NCI-H446 (cell line): ENCODE data around the gene ARFGAP1.

Source experiments
- DNase-seq, 2 experiments: peaks; one replicate each; lab custom pipeline; 2025; lab: John Stamatoyannopoulos, UW

The ARFGAP1 gene

DNA sequence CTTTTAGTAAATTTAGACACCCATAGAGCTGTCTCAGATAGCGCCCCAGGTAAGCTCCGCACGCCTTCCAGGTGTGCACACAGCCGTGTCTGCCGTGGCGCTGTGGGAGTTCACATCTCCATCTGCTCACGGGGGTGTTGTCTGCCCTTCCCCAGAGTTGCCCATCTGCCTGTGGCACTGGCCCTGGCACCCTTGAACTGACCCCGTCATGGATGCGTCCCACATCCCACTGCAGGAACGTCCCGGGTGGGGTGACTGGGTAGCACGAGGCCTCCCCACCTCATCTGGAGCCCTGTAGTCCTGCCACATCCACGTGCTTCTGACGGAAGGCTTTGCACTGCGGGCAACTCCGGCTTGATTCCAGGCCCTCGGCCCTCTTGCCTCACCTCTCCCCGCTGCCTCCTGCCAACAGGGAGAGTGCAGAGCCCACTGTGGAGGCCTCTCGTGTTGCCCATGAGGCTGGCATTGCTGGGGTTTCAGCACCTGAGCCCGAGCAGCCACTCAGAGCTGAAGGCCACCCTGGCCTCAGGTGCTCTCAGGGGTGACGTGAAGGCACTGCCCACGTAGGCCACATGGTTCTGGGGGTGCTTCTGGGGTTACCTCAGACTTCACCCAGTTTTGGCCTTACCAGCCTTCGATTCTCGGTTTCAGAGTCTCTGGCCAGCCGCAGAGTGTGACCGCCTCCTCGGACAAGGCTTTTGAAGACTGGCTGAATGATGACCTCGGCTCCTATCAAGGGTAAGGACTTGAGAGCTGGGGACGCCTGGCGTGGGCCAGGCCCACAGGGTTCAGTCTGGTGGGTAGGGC, 5.1 kb downstream of the ARFGAP1 start:
- no peak for DNase-seq

GRCh38 chr20:63278661-63279060, 6.0 kb downstream of the ARFGAP1 start:
- DNase-seq = no peak

DNA sequence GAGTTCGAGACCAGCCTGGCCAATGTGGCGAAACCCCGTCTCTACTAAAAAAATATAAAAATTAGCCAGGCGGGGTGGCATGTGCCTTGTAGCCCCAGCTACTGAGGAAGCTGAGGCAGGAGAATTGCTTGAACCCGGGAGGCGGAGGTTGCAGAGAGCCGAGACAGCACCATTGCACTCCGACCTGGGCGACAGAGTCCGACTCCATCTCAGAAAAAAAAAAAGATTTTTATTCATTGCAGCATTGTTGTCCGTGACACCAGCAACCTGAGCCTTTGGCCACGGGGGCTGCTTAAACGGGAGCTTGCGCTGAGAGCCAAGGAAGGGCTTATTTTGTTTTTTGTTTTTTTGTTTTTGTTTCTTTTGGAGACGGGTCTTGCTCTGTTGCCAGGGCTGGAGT, 7.3 kb downstream of the ARFGAP1 start:
- DNase-seq = no peak

DNA sequence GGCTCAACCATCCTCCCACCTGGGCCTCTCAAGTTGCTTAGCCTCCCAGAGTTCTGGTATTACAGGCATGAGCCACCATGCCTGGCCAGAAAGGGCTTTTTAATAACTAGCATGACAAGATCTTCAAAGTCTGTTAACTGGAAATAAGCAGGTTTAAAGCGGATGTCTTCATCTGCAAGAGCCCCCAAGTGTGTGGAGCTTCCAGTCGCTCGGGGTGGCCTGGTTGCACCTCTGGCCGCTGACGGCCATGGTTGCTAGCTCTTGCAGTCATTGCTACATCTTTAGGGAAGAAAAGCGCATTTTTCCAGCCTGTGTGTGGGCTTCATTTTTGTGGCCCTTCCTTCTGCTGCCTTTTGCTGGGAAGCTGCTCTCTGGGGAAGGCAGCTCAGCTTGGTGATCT, 7.8 kb downstream of the ARFGAP1 start:
- no peak for DNase-seq

DNA sequence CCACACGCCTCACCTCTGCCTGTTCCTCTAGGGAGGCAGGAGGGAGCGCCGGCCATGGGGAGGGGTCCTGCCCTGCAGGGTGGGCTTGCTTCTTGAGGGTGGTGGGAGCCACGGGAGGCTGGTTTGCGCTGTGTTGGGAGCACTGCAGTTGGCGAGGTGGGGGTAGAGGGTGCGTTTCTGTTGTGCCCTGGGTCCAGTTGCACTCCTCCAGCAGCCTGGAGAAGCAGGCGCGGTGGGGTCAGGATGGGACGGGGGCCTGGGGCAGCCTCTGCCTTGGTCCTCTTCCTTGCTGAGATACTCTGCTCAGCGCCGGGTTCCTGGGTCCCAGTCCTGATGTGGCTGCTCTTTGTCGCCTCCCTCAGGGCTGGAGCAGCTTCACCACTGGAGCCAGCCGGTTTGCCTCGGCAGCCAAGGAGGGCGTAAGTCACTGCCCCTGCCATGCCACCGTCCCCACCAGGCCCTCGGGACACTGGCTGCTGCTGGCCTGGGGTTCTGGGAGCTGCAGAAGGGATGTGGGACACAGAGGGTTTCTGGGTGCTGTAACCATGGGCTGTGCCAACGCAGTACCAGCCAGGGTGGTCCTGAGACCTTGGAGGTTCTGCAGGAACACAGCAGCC, 8.4 kb downstream of the ARFGAP1 start:
- DNase-seq = no peak

DNA sequence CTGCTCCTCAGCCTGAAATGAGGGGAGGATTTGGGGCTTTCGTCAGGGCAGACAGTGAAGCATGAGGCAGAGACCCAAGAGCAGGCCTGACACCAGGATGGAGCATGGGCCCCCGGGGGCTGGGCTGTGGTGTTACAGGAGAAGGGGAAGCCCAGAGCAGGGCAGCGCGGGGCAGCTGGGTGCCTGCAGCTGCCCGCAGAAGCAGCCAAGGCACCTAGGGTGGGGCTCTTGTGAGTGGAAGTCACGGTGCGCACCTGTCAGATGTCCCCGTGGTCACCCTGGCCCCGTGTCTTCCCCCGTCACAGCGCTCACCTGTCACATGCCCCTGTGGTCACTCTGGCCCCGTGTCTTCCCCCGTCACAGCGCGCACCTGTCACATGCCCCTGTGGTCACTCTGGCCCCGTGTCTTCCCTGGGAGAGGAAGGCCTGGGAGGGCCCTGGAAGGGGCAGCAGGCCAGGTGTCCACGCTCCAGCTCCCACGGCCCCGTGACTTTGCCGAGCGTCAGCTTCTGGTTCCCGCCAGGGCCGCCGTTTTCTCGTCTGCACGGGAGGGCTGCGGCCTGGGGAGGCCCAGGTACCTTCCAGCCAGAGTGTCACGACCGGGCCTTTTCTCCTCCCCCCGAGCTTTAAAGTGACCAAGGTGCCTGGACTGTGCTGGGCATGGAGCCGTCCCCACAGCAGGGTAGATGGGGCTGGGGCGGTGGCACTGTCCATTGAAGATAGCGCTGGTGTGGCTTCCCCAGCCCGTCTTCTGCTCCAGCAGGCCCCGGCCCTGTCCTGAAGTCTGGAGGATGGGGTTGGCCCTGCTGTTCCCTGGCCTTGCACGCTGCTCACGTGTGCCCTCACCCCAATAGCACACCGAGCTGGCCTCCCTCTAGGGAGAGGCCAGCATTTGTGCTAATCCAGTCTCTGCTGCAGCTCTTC, 9.4 kb downstream of the ARFGAP1 start:
- no peak for DNase-seq

DNA sequence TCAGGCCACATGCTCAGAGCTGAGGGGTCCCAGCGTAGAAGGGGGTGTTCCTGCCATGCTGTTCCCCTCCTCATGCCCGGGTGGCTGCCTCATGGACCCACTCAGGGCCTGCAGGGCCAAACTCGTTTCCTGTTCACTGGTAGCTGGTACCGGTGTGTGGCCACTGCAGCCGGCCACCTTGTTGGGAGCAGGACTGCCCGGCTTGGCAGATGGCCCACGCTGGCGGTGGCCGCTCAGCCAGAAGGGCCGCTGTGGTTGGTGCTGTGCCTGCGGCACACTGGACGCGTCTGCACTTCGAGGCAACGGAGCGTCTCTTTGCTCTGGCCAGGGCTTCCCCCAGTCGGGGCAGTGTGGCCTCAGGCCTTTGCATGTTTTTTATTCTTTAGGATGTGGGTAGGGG, 10.3 kb downstream of the ARFGAP1 start:
- no peak for DNase-seq

- DNase-seq = no peak
These were observed 10.9 kb downstream of the ARFGAP1 start for GRCh38 chr20:63283397-63284082.

- DNase-seq = no peak
These were observed 11.4 kb downstream of the ARFGAP1 start for GRCh38 chr20:63284083-63284440.

DNA sequence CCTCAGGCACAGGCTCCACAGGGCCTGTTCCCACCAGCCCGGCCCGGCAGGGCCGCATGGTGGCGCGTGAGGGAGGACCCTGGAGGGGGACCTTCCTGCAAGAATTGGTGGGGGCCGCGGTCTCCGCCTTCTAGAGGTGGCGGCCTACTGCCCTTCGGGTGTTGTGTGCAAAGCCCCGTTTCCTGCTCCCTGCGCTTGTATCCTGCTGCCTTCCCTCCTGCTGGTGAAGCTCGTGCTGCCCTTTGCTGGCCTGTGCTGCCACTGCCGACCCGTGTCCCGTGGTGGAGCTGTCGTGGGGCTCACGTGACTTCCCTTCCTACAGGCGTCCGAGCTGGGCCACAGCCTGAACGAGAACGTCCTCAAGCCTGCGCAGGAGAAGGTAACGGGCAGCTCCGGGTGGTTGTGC, 11.9 kb downstream of the ARFGAP1 start:
- no peak for DNase-seq

DNA sequence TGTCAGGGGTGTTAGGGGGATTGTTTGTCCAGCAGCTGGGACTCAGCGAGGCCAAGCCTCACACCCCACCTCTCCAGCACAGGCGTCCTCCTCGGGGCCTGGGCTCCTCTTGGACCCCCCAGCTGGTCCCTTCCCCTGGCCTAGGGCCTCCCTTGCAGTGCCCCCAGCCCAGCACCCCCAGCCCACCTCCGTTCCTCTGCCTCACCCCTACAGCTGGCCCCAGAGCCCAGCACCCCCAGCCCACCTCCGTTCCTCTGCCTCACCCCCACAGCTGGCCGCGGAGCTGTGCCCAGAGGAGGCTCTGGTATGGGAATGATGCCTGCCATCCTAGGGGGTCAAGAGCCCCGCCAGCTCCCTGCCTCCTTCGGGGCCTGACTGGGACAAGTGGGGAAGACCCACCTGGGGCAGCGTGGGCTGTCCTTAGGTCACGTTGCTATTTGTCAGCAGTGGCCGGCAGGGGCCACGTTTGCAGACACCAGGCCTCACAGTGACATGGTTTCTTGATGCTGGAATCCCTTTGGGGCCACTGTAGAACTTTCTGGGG, 12.4 kb downstream of the ARFGAP1 start:
- DNase-seq = no peak

GRCh38 chr20:63285636-63286615, 13.3 kb downstream of the ARFGAP1 start:
- no peak for DNase-seq

- DNase-seq = no peak
These were observed 14.4 kb downstream of the ARFGAP1 start for GRCh38 chr20:63286781-63287696.

GRCh38 chr20:63287697-63288580, 15.3 kb downstream of the ARFGAP1 start:
- DNase-seq = no peak

DNA sequence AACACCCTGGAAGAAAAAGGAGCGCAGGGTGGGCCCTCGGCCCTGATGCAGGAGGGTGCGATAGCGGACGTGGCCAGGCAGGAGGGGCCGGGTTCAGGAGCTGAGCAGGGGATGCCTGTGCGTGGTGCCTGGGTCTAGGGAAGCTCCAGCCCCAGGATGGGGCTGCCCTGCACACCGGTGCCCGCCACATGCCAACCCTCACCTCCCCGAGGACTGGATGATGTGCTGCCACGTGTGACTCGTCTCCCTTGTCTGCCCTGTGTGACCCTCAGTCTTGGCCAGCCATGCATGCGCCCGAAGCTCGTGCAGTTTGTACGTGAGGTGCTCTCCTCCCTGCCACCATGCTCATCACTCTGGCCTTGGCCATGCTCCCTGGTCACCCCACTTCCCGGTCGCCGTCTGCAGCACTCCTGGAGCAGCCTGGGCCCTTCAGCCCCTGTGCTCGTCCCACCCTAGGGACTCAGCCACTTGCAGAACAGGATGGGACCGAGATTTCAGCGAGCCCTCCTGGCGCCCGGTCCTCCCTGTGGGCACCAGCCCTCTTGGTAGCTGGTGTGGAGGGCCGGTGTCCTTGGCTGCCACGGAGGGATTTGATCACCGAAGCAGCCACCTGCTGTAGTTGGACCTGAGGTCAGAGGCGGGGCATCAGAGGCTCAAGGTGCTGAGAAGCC, 16.1 kb downstream of the ARFGAP1 start:
- DNase-seq = no peak

DNA sequence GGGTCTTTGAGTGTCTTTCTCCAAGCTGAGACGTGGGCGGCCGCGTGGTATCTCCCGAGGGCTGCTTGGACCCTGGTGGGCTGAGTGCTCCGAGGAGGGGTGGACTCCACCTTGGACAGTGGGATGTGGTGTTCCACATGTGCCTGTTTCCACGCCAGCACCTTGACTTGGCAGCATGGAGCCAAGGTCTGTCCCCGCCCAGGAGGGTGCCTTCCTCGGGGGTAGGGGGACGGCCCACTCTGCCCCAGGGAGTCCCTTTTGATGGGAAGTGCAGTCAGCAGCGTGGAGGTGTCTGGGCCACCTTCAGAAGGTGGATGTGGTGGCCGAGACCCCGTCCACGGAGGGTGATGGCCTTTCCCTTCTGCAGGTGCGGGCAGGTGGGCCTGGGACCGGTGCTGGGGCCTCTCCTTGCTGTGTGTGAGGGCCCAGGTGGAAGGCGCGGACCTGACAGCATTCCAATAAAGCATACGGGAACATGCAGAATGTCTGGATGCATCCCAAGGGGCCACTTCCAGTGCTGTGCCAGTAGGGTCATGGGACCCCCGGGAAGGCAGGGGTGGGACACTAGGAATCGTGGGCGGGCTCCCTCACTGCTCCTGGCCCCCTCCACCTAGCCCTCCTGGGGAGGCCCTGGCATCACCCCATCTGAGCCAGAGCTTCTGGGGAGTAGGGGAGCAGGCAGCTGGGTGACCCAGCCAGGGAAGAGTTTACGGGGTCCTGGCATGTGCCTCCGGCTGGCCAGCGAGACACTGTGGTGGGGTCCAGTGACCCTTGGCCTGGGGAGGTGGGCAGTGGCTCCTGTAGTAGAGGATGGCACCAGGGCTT, 16.9 kb downstream of the ARFGAP1 start:
- DNase-seq = no peak

- DNase-seq = no peak
These were observed 17.6 kb downstream of the ARFGAP1 start for GRCh38 chr20:63290136-63290676.
